GM08714 (cell line): ENCODE measurements around the gene FJX1.

Experiments used
- H3K4me3 ChIP-seq: fragments of 200-500 bp; sonication (Bioruptor generic); 2 replicates; pipeline ENCODE4 v1.5.1; 2014; ENCODE audit warnings: mild to moderate bottlenecking, low read length, inconsistent platforms
- ZNF274 ChIP-seq: IDR thresholded peaks from 2 replicates; pipeline ENCODE4 v1.6.1; 2012; ENCODE audit warnings: mild to moderate bottlenecking, low read depth, low read length

FJX1 gene

GRCh38 chr11:35593143-35593542 lies 25.1 kb upstream of the FJX1 start:
- H3K4me3 ChIP-seq, result no peak overlapping the region
- no peak for TF ChIP-seq ZNF274

GRCh38 chr11:35594680-35595079 lies 23.6 kb upstream of the FJX1 start:
- H3K4me3 ChIP-seq, result no peak overlapping the region
- TF ChIP-seq ZNF274, result no peak

- no peak for TF ChIP-seq ZNF274
- H3K4me3 ChIP-seq, result no peak overlapping the region
These were observed 19.8 kb upstream of the FJX1 start for GRCh38 chr11:35598254-35599125.

- H3K4me3 ChIP-seq, result no peak overlapping the region
- TF ChIP-seq ZNF274, result no peak
These were observed 17.9 kb upstream of the FJX1 start for GRCh38 chr11:35600331-35600838.

- no peak for TF ChIP-seq ZNF274
- no peak overlapping the region for H3K4me3 ChIP-seq
These were observed 16.0 kb upstream of the FJX1 start for GRCh38 chr11:35602160-35602793.

GRCh38 chr11:35602979-35603378 lies 15.3 kb upstream of the FJX1 start:
- TF ChIP-seq ZNF274, result no peak
- H3K4me3 ChIP-seq, result no peak overlapping the region

- no peak for TF ChIP-seq ZNF274
- H3K4me3 ChIP-seq, result no peak overlapping the region
These were observed 12.6 kb upstream of the FJX1 start for GRCh38 chr11:35605706-35606105.

GRCh38 chr11:35606206-35606605 lies 12.1 kb upstream of the FJX1 start:
- H3K4me3 ChIP-seq, result no peak overlapping the region
- no peak for TF ChIP-seq ZNF274

GRCh38 chr11:35608502-35608901 lies 9.8 kb upstream of the FJX1 start:
- TF ChIP-seq ZNF274, result no peak
- no peak overlapping the region for H3K4me3 ChIP-seq

GRCh38 chr11:35609656-35610055 lies 8.6 kb upstream of the FJX1 start:
- no peak for TF ChIP-seq ZNF274
- no peak overlapping the region for H3K4me3 ChIP-seq

- no peak overlapping the region for H3K4me3 ChIP-seq
These were observed 7.6 kb upstream of the FJX1 start for GRCh38 chr11:35610631-35611030.

GRCh38 chr11:35611741-35612140 lies 6.5 kb upstream of the FJX1 start:
- no peak overlapping the region for H3K4me3 ChIP-seq
- TF ChIP-seq ZNF274, result no peak

More at GRCh38 chr11:35610631-35611030, 7.6 kb upstream of the FJX1 start:
- TF ChIP-seq ZNF274, result no peak

- TF ChIP-seq ZNF274, result no peak
- no peak overlapping the region for H3K4me3 ChIP-seq
These were observed 3.2 kb upstream of the FJX1 start for GRCh38 chr11:35614939-35615569.

GRCh38 chr11:35615921-35616900 lies 2.0 kb upstream of the FJX1 start:
- H3K4me3 ChIP-seq, result no peak overlapping the region
- no peak for TF ChIP-seq ZNF274

- H3K4me3 ChIP-seq, result no peak overlapping the region
These were observed 959 bp upstream of the FJX1 start for GRCh38 chr11:35617316-35617686.

More at GRCh38 chr11:35617316-35617686, 959 bp upstream of the FJX1 start:
- no peak for TF ChIP-seq ZNF274
